Esophagus squamous epithelium (tissue), 4 donors: ENCODE data around the gene CCL20.

ENCODE experiments used
- CTCF ChIP-seq, 6 experiments: fragments of 450-650 bp in 4 of 6; fragments of 200-600 bp in 2 of 6; sonication (generic) in 2 of 6; IDR thresholded peaks; one replicate each; pipeline ENCODE4 v1.5.1; 2016 to 2019; ENCODE audit warnings: antibody characterized with exemption in 6 of 6, mild to moderate bottlenecking in 4 of 6, moderate library complexity in 4 of 6
- POLR2A ChIP-seq, 4 donors: fragments of 450-650 bp; IDR thresholded peaks; one replicate each; pipeline ENCODE4 v1.6.1; 2017; ENCODE audit warnings: antibody characterized with exemption in 4 of 4, mild to moderate bottlenecking in 4 of 4, moderate library complexity in 3 of 4

GRCh38 chr2:227766373-227766883, 47.2 kb upstream of the CCL20 start:
- TF ChIP-seq CTCF (IDR thresholded peaks at IDR 0.05): peak; percentile 73 to 91 (median 84)
- TF ChIP-seq POLR2A (IDR thresholded peaks at IDR 0.05): no peak
